NCI-H128 (cell line): ENCODE measurements around the gene TUBGCP3.
"Not testable (repeated sequence)": the region's sequence is repeated elsewhere in the genome, so short reads cannot be mapped to it uniquely, and the experiment has no call there.

ENCODE experiments used
- DNase-seq: peaks from one replicate; lab custom pipeline; 2025; ENCODE audit not compliant: unreplicated experiment; lab: John Stamatoyannopoulos, UW

TUBGCP3 gene

DNA sequence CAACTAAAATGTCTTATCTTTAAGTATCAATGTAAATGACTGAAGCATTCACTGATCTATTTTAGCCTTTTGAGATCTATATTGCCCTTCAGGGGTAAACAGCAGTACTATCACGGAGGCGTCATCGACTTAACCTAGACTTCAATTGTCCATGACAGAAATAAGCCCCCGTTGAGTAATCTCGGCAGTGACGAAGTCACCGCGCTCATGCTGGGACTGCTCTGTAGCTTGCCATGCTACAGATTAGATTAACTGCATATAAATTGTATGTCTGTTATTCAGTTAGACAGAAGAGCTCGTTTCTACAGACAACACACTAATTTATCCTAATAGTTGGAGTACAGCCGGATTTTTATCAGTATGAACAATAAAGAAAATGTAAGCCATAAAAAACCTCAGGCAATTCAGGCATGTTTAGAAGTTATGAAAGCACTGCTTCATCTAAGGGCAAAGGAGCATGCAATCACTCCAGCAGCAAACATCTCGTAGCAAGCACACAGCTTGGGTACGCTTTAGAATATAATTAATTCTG lies 56.6 kb downstream of the TUBGCP3 start:
- DNase-seq = no peak

DNA sequence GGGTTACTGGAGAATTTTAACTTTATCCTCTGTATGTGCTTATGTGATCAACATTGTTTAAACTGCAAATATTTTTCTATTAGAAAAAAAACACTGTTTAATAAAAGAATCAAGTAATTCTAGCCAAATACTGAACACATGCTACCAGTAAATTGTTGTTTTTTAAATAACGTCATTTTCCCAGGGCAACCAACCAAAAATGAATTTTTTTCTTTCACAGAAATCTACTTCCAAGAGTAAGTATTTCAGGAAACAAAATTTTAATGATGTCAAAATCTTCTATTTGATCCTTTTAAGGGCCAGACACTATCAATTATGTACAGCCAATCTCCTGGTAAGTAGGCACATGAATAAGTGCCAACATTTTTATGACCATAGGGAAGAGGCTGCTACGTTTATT lies 57.1 kb downstream of the TUBGCP3 start:
- DNase-seq = no peak

DNA sequence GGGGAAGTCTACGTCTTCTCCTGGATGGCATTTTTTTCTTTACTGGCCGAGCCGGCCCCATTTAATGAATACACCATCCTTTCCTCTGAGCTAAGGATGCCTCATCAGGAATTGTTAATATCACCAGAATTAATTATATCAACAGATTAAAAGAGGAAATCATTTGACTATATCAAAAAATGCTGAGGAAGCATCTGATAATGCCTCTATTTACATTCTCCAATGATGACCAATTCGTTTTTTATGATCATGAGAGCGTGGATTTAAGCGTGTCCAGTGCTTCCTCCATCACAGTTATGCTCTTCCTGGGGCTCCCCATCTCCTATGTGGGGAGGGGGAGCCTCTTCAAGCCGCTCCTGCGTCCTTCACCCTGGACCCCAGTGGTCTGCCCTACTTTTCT lies 58.7 kb downstream of the TUBGCP3 start:
- DNase-seq = no peak

DNA sequence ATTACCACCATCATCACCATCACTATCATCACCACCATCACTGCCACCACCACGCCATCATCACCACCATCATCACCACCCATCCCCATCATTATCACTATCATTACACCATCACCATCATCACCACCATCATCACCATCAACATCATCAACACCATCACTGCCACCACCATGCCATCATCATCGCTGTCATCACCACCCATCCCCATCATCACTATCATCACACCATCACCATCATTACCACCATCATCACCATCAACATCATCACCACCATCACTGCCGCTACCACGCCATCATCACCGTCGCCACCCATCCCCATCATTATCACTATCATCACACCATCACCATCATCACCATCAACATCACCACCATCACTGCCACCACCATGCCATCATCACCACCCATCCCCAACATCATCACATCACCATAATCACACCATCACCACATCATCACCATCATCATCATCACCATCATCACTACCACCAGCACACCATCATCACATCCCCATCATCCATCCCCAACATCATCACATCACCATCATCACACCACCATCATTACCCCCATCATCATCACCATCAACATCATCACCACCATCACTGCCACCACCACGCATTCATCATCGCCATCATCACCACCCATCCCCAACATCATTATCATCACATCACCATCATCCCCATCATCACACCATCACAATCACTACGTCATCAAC lies 61.7 kb downstream of the TUBGCP3 start:
- no peak for DNase-seq

DNA sequence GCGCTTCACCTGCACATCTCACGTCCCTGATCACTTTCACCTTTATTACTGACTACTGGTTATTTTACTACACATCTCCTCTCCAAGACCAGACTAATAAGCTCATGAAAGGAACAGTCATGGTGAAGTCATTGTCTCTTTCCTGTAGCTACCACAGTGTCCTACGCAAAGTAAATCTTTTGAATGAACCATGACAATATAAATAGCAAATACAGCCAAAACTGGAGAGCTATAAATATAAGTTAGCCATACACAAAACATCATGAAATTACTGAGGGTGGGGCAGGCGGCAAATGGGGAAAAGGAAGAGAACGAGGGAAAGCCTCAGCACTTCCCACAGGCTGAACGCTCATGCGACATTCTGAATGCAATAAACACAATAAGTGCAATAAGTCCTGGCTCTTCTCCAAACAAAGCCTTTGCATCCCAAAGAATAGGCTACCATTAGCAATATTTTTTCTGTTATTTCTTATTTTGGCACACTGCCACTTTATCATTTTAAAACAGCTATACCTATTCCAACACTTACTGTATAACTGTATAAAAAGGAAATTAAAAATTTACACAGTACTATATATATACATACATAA lies 62.5 kb downstream of the TUBGCP3 start:
- no peak for DNase-seq

DNA sequence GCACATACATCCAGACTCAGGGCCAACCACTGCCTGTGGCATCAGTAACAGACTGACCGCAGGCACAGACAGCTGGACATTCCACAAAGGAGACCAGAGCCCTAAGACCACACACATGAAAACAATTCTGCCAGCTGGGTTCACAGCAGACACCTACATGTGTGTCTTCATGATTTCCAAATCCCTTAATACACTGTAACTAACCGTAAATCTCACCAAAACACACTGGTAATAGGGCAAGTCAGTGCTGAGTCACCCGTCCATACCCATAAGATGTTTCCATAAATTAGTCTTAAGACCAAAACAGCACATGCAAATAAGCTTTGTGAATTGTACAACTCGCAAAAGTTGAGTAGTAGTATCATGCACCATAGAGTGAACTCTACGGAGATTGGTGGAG lies 65.4 kb downstream of the TUBGCP3 start:
- no peak for DNase-seq

DNA sequence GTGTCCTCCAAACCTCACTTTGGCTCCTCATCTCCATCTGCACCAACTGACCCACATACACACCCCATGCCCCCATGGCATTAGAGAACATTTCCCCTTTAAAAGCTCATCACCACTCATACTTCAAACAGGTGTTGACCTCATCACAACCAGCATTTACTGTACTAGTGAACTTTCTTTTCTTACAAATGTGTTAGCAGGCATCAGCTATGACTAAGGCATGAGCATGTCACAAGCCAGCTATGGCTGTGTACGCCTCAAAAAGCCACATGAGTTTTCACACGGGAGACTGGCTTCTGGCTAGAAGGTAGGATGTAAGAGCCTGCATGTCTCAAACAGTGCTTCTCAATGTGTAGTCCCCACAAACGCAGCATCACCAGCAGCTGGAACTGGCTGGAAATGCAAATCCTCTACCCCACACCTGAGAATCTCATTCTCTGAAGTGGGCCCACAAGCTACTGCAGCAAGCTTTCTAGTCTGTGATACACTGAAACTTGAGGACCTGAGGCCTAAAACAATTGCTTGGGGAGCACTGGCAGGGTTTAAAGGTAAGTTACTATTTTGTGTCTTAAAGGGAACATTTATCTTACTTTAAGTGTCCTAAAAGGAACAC lies 66.8 kb downstream of the TUBGCP3 start:
- no peak for DNase-seq

DNA sequence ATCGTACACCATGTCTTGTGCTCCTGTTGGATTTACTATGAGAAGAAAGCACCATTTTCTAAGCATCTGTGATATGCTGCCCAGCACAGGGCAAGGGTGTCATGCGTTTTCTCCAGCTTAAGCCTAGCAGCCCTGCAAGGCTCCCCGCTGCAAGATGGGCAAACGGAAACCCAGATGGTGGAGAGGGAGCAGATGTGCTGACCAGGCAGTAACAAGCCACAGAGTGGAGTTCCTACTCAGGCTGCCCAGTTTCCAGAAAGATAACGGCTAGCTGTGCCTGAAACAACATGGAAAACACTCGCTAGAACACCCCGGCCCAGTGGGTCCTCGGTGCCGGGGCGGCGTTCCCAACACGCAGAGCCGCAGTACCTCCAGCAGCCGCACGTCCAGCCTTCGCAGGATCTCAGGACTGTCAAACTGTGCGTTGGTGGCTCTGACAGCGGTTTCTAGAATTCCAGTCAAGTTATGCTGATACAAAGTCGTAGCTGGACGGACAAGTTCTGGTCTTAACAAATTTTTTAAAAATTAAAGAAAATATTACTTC lies 68.4 kb downstream of the TUBGCP3 start:
- DNase-seq = no peak

DNA sequence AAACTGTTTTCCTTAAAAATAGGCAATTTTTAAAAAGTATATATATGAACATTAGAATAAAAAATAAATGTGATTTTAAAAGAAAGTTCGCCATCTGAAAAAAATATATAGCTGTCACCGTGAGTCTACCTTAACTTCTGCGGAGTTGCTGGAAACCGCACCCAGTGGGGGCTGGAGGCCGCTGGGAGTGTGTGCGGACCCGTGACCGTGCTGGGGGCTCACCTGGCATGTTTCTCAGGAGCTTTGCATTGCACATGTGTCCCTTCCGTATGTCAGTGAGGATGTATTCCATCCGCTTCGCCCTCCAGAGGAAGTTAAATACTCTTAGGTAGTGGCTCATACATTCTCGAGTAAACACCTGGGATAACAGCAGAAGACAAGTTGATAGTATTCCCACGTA lies 71.7 kb downstream of the TUBGCP3 start:
- DNase-seq = no peak

DNA sequence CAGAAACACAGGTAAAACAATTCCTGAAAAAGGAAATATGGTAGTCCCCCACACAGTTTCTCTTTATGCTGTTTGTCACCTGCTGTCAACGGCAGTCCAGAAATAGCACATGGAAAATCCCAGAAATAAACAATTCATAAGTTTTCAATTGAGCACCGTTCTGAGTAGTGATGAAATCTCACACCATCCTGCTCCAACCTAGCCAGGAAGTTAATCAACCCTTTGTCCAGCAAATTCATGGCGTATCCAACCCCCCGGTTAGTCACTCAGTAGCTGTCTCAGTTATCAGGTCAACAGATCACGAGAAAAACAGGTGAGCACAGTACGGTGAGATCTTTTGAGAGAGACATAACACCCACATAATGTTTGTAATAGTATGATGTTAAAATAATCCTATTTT lies 74.2 kb downstream of the TUBGCP3 start:
- no peak for DNase-seq

DNA sequence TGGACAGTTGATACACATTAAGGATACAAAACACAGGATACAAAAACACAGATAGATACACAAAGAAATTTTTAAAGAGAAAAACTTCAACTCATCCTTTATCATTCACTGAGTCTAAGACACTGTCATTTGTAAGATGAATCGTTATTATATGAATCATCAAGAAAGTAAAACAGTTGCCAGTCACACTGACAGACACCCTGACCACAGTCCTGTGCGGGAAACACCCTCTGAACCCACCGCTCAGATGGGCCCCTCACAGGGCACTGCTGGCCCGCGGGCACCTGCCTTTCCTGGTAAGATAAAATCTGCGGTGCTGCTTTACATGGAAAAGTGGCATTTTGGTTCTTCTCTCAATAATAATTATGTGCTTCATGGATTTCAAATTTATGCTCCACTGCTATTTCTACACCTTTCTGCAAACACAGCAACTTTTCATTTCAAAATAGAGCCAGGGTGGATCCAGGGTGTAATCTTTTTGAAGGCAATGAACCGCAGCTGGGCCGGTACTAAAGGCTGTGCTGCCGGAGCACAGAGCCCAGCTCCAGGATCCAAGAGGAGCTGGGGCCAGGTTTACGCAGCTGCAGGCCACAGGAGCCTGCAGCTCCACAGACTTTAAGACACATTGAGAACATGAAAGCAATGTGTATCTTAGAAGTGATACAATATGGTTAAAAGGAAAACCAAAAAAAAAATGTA lies 76.8 kb downstream of the TUBGCP3 start:
- DNase-seq = no peak

DNA sequence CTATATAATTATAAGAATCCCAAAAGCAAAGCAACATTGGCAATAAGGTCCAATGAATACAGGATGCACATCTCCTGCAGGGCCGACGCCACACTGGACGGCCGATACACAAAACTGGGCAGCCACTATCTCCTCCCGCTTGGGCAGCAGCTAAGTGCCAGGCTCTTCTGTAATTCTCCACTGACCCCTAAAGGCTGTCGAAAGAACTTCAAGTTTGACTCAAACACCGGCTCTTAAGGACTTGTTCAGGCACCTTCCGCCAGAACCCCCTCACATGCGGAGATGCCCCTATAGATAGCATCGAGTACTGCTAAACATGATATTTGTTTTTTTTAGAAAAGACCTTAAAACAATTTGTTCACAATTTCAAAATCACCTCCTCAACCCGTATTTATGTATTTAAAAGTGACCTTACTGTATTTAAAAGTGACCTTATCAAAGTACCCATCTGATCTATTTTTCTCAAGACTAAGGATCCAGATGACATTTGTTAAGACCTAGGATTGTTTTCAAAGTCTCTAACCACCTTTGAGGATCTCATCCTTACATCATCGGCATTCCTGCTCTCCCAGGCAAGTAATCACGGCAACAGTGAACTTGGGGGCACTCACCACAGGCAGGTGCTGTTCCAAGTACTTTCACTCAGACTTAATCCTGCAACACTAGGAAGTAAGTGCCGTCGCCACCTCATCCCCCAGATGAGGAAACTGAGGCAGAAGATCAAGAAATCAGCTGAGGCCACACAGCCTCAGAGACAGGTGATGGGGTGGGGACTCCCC lies 77.8 kb downstream of the TUBGCP3 start:
- DNase-seq = no peak

DNA sequence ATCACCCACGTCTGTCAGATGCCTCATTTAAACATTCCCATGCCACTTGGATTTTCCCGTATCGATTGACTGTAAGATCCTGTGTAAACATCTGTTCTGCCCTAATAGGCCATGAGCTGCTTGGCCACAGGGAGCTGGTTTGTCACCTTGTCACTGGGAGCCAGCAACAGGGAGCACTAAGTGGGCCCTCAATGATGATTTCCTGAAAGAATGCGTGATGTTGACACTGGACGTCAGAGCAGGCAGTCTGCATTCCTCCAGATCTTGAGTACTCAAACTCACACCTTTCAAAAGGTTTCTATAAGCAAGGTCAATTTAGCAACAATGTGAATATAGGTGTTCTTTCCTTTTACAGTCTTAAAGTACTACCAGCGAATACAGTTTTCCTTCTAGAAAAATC lies 78.8 kb downstream of the TUBGCP3 start:
- DNase-seq = no peak

DNA sequence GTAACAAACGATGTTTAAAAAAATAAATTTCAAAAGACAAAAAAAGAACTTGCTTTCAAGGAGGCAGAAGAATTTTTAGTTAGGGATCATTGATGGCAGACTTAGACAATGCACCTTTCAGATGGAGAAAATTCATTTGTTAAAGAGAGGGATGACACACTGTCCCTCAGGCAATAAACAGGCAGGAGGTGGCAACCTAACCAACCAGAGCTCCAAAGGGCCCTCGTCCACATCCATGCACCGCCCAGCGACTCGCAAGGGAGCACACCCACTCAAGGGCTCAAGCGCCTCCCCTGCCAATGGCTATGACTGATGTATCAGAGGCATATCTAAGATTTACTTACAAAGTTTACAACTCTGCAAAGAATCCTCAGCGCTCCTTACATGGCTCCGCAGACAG lies 81.9 kb downstream of the TUBGCP3 start:
- no peak for DNase-seq

DNA sequence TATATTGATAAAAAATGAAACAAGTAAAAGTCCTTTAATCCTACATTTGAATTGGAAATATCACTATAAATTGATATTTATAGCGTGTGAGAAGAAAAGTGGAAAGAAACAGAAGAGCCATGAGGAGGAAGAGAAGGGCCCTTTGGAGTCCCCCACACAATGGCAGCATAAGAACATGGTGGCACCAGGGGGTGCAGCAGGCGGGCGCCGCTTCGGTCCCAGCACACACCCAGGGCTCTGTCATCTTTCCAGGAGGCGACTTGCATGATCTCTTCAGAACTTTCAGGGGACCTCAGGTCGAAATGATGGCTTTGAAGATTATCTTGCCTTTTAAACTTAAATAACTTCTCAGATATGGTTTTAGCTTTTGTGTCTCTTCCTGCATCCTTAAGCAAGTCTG lies 91.8 kb downstream of the TUBGCP3 start:
- no peak for DNase-seq

DNA sequence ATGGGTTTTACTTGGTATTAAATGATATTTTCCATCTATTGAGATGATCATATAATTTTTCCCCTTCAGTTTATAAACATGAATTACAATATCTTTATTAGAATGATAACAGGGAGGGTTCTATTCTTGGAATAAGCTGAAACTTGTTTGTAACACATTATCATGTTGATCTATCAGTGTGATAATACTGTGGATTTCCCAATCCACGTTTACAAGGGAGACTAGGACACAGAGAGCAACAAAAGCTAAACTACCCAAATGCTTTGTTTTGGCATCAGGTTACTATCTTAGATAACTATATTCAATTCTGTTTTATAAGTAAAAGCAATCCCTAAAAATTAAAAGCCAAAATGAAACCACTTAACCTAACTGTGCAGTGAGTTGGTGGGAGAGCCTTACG lies 92.5 kb downstream of the TUBGCP3 start:
- no peak for DNase-seq

DNA sequence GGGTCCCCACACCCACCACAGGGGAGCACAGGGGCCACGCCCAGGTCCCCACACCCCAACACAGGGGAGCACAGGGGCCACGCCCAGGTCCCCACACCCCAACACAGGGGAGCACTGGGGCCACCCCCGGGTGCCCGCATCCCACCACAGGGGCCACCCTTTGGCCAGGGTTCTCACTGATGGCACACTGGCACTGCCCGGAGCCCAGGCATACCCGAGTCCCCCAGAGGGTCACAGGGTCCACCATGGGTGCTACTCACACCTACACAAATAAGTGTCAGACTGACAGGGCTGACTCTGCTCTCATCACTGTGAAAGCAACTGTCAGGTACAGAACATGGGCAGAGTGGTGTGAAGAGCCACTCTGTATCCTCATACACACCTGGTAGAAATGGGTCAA lies 98.8 kb downstream of the TUBGCP3 start:
- DNase-seq = no peak

DNA sequence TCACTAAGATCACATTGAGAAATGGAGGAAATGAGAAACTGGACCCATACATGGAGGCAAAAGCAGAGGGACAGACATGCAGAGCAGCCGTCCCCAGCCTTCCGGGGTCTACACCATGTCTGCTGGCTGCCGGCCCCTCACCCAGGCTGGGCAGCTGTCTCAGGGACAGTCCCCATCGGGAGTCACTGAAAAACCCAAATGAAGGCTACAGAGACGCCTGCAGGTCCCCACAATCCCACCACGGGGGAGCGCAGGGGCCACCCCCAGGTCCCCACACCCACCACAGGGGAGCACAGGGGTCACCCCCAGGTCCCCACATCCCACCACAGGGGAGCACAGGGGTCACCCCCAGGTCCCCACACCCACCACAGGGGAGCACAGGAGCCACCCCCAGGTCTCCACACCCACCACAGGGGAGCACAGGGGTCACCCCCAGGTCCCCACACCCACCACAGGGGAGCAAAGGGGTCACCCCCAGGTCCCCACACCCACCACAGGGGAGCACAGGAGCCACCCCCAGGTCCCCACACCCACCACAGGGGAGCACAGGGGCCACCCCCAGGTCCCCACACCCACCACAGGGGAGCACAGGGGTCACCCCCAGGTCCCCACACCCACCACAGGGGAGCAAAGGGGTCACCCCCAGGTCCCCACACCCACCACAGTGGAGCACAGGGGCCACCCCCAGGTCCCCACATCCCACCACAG lies 99.5 kb downstream of the TUBGCP3 start:
- not testable (repeated sequence) for DNase-seq

DNA sequence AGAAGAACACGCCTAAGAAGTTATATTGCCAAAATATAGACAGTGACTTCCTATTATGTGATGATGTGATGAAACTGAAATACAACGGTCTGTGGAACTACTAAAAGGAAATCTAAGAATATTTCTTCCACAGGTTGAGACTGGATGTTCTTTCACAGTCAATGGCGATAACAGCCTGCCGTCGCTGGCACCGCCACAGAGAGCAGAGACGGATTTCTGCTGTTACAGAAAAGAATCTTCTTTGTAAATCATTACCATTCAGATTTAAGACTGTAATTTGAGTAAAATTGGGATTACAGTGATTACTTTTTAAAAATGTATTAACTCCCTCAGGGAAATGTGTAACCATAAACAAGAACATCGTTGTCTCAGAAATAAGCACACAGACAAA lies 100.8 kb downstream of the TUBGCP3 start:
- DNase-seq = no peak
